Calu3 (cell line): ENCODE results near the gene ATG12. TPM values are rescaled to one million over a fixed set of nuclear protein-coding genes. Genes with fewer than 3 reads are reported as not detected.
A peak's percentile ranks its signal among the peaks of the same experiment; 100 is the strongest.

Source experiments
- BruUV-seq: library from RNA; stranded (reverse); fragments of 400-500 nt; replicated peaks from 2 replicates; lab custom pipeline; 2021; lab: Mats Ljungman, UMichigan
- CTCF ChIA-PET: fragments of 300-600 bp; sonication (Branson Sonifier 250); formaldehyde crosslinking; loops from one replicate; lab custom pipeline; 2022; ENCODE audit warnings: antibody characterized with exemption; lab: Charles Lee
- DNase-seq: peaks from one replicate; pipeline ENCODE4 v3.0.0; 2022
- H3K27ac Mint-ChIP-seq: one replicate; pipeline ENCODE4 v1.8.0; 2022; ENCODE audit warnings: mixed read lengths; ENCODE audit not compliant: unreplicated experiment
- H3K27me3 Mint-ChIP-seq: one replicate; pipeline ENCODE4 v1.8.0; 2022; ENCODE audit warnings: mixed read lengths; ENCODE audit not compliant: unreplicated experiment
- H3K36me3 Mint-ChIP-seq: one replicate; pipeline ENCODE4 v1.8.0; 2022; ENCODE audit warnings: mild to moderate bottlenecking, moderate library complexity, mixed read lengths; ENCODE audit not compliant: insufficient read depth, unreplicated experiment
- H3K4me1 Mint-ChIP-seq: one replicate; pipeline ENCODE4 v1.8.0; 2022; ENCODE audit warnings: mild to moderate bottlenecking, low read depth, mixed read lengths; ENCODE audit not compliant: unreplicated experiment
- H3K4me3 Mint-ChIP-seq: one replicate; pipeline ENCODE4 v1.8.0; 2022; ENCODE audit warnings: mild to moderate bottlenecking, low read depth, moderate library complexity, mixed read lengths; ENCODE audit not compliant: unreplicated experiment
- H3K9me3 Mint-ChIP-seq: one replicate; pipeline ENCODE4 v1.8.0; 2022; ENCODE audit warnings: low read depth, mixed read lengths; ENCODE audit not compliant: unreplicated experiment
- CTCF ChIP-seq: fragments of 200-600 bp; IDR thresholded peaks from one replicate; pipeline ENCODE4 v1.8.0; 2022; ENCODE audit warnings: antibody characterized with exemption; ENCODE audit not compliant: unreplicated experiment
- intact Hi-C: fragments of 100-400 bp; cut with micrococcal nuclease; formaldehyde crosslinking; loops from one replicate; pipeline ENCODE4 v1.10.0; 2022; ENCODE audit not compliant: unreplicated experiment
- total RNA-seq: library from RNA; stranded (reverse); gene quantifications from 2 replicates; pipeline ENCODE4 v1.2.3, GENCODE V29; 2022

Gene ATG12
- total RNA-seq, 1 experiment from 2014 or later: 60.5 TPM

GRCh38 chr5:115875447-115875846 lies 34.1 kb upstream of the ATG12 start:
- CTCF ChIA-PET: no interaction called here
- peaks cover 5% of the 10 kb centered on the region for H3K36me3 Mint-ChIP-seq
- BruUV-seq: no TSS peak
- H3K27me3 Mint-ChIP-seq: no peaks in the 10 kb centered on the region
- no peak overlapping the region for H3K27ac Mint-ChIP-seq
- no peak for DNase-seq
- intact Hi-C loops: no loop called here
- peaks cover 10% of the 10 kb centered on the region for H3K4me1 Mint-ChIP-seq
- no peak overlapping the region for H3K4me3 Mint-ChIP-seq
- peaks cover 2% of the 10 kb centered on the region for H3K9me3 Mint-ChIP-seq
- TF ChIP-seq CTCF: no peak

- intact Hi-C loops: loop anchor here (2.0 kb wide), 1 partner anchor 17 kb away; no protein-coding TSS in a partner anchor
- Mint-ChIP-seq H3K4me1 (peaks cover 19% of the 10 kb centered on the region), H3K27ac (no peak overlapping the region), H3K36me3 (peaks cover 5% of the 10 kb centered on the region), H3K27me3 (no peaks in the 10 kb centered on the region), H3K9me3 (no peaks in the 10 kb centered on the region), H3K4me3 (no peak overlapping the region)
- DNase-seq: no peak
- CTCF ChIA-PET: no interaction called here
- BruUV-seq: no TSS peak
- no peak for TF ChIP-seq CTCF
These were observed 32.0 kb upstream of the ATG12 start for GRCh38 chr5:115873392-115873791.

GRCh38 chr5:115872447-115872846 lies 31.1 kb upstream of the ATG12 start:
- no peak for TF ChIP-seq CTCF
- Mint-ChIP-seq H3K27ac (no peak overlapping the region), H3K9me3 (no peaks in the 10 kb centered on the region), H3K36me3 (peaks cover 5% of the 10 kb centered on the region), H3K4me1 (peaks cover 19% of the 10 kb centered on the region), H3K27me3 (no peaks in the 10 kb centered on the region), H3K4me3 (no peak overlapping the region)
- intact Hi-C loops: loop anchor here (2.0 kb wide), 1 partner anchor 16 kb away; no protein-coding TSS in a partner anchor
- no peak for DNase-seq
- BruUV-seq: TSS peak; percentile 3
- CTCF ChIA-PET: no interaction called here

GRCh38 chr5:115869256-115869795 lies 28.0 kb upstream of the ATG12 start:
- Mint-ChIP-seq H3K36me3 (peaks cover 5% of the 10 kb centered on the region), H3K4me1 (peaks cover 27% of the 10 kb centered on the region), H3K27ac (no peak overlapping the region), H3K9me3 (peaks cover 2% of the 10 kb centered on the region), H3K27me3 (no peaks in the 10 kb centered on the region), H3K4me3 (no peak overlapping the region)
- DNase-seq: no peak
- CTCF ChIA-PET: no interaction called here
- TF ChIP-seq CTCF: no peak
- no TSS peak for BruUV-seq
- intact Hi-C loops: no loop called here
